Neural crest cell (in vitro differentiated cells): Measurements from ENCODE around the gene CHI3L2. TPM values are rescaled to one million over a fixed set of nuclear protein-coding genes. Genes with fewer than 3 reads are reported as not detected.

Experiments used
- DNase-seq: peaks from one replicate; pipeline ENCODE4 v3.0.0; 2021; ENCODE audit warnings: low read depth, mixed read lengths, low spot score
- H3K27ac Mint-ChIP-seq: one replicate; pipeline ENCODE4 v1.8.0; 2021; ENCODE audit warnings: mild to moderate bottlenecking, mixed read lengths; ENCODE audit not compliant: unreplicated experiment
- H3K27me3 Mint-ChIP-seq: 2 replicates; pipeline ENCODE4 v1.8.0; 2021; ENCODE audit warnings: low read depth, mild to moderate bottlenecking, mixed read lengths
- H3K36me3 Mint-ChIP-seq: 2 replicates; pipeline ENCODE4 v1.8.0; 2021; ENCODE audit warnings: low read depth, mild to moderate bottlenecking, mixed read lengths
- H3K4me1 Mint-ChIP-seq: 2 replicates; pipeline ENCODE4 v1.8.0; 2021; ENCODE audit warnings: mixed read lengths
- H3K4me3 Mint-ChIP-seq: one replicate; pipeline ENCODE4 v1.8.0; 2021; ENCODE audit warnings: mild to moderate bottlenecking, mixed read lengths
- H3K9me3 Mint-ChIP-seq: 2 replicates; pipeline ENCODE4 v1.8.0; 2021; ENCODE audit warnings: mixed read lengths
- total RNA-seq: library from RNA; stranded (reverse); gene quantifications from 2 replicates; pipeline ENCODE4 v1.2.1, GENCODE V29; 2021
- TF ChIP-seq, protein P1 (sequence below): fragments of 200-600 bp; sonication (generic); conservative IDR thresholded peaks from 2 replicates; pipeline ENCODE4 v1.5.0; 2021; ENCODE audit warnings: antibody characterized with exemption, mild to moderate bottlenecking

Gene CHI3L2
- total RNA-seq, 1 donor from 2014 or later: not detected

DNA sequence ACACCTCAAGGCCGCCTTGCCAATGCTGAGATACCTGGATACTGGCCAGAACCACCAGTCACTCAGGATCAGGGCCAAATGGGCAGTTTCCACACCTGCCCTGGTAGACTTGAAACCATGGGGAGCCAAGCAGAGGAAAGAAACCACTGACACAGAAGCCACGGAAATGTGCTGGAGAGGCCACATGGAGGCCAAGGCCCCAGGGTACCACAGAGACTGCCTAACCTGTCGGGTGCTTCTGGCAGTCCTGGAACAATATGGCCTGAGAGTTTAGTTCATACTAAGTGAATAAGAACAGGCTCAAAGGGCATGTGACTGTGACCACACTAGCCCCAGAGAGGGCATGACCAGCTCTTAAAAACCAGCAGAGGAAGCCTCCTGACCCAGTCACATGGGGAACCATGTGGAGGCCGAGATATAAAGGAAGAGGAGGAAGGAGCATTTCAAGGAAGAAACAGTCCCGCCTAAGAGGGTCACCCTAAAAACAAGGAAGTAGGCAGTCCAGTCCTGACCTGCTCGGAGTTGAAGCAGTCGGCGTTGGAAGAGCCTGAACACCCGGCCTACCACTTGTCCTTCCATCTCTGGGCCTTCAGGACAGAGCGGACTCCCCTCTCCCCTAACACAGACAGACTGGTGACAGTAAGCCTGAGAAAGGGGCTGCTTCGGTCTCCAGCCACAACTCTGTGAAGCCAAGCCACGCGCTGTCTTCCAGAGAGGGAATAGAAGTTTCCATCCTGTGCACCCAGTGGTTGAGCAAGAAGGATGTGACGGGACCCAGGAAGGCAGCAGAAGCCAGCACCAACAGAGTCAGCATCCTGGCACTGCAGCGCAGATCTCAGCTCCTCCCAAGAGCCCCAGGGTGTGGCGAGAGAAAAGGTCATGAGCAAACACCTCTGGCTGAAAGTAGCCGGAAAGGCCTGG lies 27.4 kb upstream of the CHI3L2 start, which contains the start of gene DENND2D:
Gene DENND2D, minus strand, starts transcription at position 766 of the 921 bp plus-strand sequence. Its CDS starts 187 bp downstream, at position 579.
- Mint-ChIP-seq H3K27me3 (no peaks in the 10 kb centered on the region), H3K4me3 (no peak within 1 kb of the TSS), H3K9me3 (no peaks in the 10 kb centered on the region), H3K4me1 (peaks cover 10% of the 10 kb centered on the region), H3K27ac (peak within 1 kb of the TSS; percentile 85), H3K36me3 (no peaks in the 10 kb centered on the region)
- no peak for DNase-seq
- TF ChIP-seq, protein P1, sequence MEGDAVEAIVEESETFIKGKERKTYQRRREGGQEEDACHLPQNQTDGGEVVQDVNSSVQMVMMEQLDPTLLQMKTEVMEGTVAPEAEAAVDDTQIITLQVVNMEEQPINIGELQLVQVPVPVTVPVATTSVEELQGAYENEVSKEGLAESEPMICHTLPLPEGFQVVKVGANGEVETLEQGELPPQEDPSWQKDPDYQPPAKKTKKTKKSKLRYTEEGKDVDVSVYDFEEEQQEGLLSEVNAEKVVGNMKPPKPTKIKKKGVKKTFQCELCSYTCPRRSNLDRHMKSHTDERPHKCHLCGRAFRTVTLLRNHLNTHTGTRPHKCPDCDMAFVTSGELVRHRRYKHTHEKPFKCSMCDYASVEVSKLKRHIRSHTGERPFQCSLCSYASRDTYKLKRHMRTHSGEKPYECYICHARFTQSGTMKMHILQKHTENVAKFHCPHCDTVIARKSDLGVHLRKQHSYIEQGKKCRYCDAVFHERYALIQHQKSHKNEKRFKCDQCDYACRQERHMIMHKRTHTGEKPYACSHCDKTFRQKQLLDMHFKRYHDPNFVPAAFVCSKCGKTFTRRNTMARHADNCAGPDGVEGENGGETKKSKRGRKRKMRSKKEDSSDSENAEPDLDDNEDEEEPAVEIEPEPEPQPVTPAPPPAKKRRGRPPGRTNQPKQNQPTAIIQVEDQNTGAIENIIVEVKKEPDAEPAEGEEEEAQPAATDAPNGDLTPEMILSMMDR: no peak

DNA sequence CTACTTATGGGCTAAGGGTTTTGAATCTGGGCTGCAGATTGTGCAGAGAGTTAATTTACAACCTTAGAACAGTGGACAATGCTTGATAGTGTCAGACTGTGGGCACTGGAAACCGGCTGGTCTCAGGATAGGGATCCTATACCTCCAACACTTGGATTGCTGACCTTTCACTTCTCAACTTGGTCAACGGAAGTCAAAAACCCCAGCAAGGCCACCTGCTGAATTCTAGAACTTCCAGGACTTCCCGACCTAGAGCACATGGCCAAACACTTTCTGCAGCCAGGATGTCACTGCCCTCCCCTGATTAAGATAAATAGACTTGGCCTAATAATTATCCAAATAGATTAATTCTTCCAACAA lies 26.7 kb upstream of the CHI3L2 start:
- DNase-seq: no peak
- H3K4me1 Mint-ChIP-seq: peaks cover 10% of the 10 kb centered on the region
- no peaks in the 10 kb centered on the region for H3K36me3 Mint-ChIP-seq
- TF ChIP-seq, protein P1: no peak
- H3K9me3 Mint-ChIP-seq: no peaks in the 10 kb centered on the region
- no peak overlapping the region for H3K4me3 Mint-ChIP-seq
- H3K27ac Mint-ChIP-seq: no peak overlapping the region
- H3K27me3 Mint-ChIP-seq: peaks cover 3% of the 10 kb centered on the region

DNA sequence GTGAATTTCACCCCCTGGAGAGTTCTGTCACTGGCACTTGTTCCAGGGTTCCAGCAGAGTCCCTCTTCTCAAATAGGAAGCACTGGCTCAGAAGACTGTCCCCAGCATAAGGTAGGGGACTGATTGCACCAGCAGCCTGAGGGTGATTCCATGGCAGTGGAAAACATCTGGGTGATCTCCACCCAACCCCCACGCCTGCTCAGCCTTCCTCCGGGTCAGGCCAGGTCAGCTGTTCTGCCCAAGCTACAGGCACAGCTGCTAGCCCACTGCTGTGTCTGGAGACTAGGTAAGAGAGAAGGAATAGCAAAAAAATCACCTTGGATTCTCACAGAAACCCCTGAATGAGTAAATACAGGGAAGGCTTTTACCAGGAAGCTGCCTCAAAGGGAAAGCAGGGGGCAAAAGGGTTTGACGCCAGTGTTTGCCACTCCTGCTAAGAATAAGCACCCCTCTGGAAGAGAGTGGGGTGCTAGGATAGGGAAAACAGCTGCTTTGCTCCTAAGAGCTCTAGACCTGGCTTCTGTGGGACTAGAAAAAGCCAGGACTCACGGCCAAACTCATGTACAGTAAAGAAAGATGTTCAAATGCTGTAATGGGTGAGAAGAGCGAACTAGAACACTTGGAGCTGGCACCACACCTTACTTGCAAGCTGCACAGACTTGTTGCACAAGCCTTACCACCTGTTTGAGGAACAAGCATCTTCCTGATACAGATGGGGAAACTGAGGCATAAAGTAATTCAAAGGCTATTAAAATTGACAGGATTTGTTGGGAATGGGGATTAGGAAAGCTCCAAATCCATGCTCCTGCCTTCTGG lies 26.0 kb upstream of the CHI3L2 start:
- TF ChIP-seq, protein P1: no peak
- no peaks in the 10 kb centered on the region for H3K36me3 Mint-ChIP-seq
- H3K9me3 Mint-ChIP-seq: no peaks in the 10 kb centered on the region
- H3K4me1 Mint-ChIP-seq: peaks cover 6% of the 10 kb centered on the region
- H3K4me3 Mint-ChIP-seq: no peak overlapping the region
- H3K27ac Mint-ChIP-seq: no peak overlapping the region
- peaks cover 3% of the 10 kb centered on the region for H3K27me3 Mint-ChIP-seq
- no peak for DNase-seq

DNA sequence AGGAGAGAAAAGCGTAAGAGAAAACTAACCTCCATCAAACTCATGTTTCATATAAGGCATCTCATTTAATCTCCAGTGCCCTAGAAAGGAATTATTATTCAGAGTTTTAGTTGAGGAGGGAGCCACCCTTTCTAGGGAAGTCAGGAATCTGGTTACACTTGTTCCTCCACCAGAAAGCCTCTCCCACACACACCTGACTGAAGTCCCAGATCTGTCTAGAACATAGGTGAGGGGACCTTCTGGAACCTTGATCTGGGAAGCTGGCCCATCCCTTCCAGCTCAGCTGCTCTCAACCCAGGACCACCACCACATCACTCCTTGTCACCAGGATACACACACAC lies 25.2 kb upstream of the CHI3L2 start:
- DNase-seq: no peak
- peaks cover 3% of the 10 kb centered on the region for H3K27me3 Mint-ChIP-seq
- no peaks in the 10 kb centered on the region for H3K9me3 Mint-ChIP-seq
- H3K36me3 Mint-ChIP-seq: no peaks in the 10 kb centered on the region
- TF ChIP-seq, protein P1: no peak
- no peak overlapping the region for H3K4me3 Mint-ChIP-seq
- H3K4me1 Mint-ChIP-seq: peaks cover 4% of the 10 kb centered on the region
- no peak overlapping the region for H3K27ac Mint-ChIP-seq

DNA sequence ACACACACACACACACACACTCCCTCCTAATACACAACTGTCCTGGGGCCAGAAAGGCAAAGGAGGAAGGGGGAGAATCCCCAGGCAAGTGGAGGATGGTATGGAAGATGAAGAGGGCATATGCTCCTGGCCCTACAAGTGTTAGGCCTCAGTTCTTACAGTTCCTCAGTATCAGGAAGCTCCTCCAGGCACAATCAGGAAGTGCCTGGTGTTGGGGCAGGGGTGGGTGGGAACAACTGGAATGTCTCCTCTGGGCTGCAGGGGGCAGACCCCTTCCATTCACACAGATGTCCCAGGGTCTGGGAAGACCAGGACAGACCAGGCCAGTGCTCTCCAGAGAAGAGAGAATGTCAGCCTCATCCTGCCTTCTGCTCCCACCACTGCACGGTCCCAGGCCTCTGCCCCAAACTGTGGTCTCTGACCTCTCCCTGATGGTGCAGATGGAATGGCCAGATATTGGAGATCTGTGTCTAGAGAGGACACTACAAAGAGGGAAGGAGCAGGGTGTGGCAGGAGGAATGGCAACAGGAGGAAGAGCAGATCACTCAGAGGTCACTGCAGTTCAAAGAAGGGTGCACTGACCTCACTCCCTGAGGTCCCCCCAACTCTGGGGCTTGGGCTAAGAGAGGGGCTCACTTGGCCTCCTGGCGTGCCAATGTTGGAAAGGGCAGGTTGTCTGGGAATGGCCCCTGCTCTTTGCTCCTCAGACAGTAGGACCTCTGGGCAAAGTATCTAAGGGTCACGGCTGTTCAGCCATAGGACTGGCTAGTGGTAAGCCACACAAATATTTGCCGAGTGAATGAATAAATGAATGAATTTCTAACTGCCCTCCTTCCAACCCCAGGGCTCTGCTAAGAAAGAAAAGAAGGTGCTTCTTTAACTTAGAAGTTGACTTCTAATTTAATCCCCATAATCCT lies 24.5 kb upstream of the CHI3L2 start:
- Mint-ChIP-seq H3K4me3 (no peak overlapping the region), H3K4me1 (peaks cover 4% of the 10 kb centered on the region), H3K9me3 (no peaks in the 10 kb centered on the region), H3K36me3 (no peaks in the 10 kb centered on the region), H3K27me3 (peaks cover 3% of the 10 kb centered on the region), H3K27ac (no peak overlapping the region)
- TF ChIP-seq, protein P1: no peak
- DNase-seq: no peak
